GM18502 (cell line): ENCODE measurements around the gene GUCD1.
"Not testable (repeated sequence)": the region's sequence is repeated elsewhere in the genome, so short reads cannot be mapped to it uniquely, and the experiment has no call there.

ENCODE experiments used
- ATAC-seq: cut with Tn5 transposase; IDR thresholded peaks from one replicate; pipeline ENCODE4 v1.9.1; 2021; ENCODE audit warnings: mild to moderate bottlenecking; ENCODE audit not compliant: unreplicated experiment, poor library complexity

Gene GUCD1

DNA sequence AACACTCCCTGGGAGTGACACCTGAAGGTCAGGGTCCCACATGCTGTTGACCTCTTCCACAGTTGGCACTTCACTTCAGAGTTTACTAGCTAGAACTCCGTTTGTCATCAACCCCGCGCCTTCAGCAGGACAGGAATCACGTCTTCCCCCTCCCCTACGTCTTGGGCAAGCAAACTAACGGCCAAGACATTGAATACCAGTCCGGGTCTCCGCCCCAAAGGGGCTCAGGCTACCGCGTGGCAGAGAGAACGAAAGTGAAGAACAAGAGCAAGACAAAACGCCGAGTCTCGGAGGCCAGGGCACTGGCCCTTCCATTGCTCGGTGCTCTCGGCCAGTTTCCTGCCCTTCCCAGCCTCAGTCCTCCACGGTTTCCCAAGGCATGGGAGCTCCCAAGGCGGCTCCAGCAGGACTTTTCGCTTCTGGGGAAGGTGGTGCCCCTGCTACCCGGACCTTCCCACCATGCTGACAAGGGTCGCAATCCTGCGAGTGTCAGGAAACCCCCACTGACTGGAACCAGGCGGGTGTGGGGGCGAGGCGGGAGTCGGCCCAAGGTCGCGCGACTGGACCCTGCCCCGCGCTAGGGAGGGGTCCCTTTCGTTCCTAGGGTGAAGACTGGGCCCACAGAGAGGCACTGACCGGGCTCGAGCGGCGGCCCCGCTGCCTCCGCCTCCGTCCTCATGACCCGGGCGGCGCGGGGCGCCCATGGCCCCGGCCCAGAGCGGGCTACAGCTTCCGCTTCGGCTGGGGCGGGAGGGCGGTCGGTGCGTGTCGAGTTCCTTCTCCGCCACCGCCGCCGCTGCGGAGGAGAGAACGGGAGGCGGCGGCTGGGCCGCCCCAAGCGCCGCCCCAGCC lies at the start of gene GUCD1:
TSS of gene GUCD1 (minus strand) at position 826 of the 852 bp plus-strand sequence. CDS start at position 679, 147 bp downstream.
- peak; percentile 5 for ATAC-seq

DNA sequence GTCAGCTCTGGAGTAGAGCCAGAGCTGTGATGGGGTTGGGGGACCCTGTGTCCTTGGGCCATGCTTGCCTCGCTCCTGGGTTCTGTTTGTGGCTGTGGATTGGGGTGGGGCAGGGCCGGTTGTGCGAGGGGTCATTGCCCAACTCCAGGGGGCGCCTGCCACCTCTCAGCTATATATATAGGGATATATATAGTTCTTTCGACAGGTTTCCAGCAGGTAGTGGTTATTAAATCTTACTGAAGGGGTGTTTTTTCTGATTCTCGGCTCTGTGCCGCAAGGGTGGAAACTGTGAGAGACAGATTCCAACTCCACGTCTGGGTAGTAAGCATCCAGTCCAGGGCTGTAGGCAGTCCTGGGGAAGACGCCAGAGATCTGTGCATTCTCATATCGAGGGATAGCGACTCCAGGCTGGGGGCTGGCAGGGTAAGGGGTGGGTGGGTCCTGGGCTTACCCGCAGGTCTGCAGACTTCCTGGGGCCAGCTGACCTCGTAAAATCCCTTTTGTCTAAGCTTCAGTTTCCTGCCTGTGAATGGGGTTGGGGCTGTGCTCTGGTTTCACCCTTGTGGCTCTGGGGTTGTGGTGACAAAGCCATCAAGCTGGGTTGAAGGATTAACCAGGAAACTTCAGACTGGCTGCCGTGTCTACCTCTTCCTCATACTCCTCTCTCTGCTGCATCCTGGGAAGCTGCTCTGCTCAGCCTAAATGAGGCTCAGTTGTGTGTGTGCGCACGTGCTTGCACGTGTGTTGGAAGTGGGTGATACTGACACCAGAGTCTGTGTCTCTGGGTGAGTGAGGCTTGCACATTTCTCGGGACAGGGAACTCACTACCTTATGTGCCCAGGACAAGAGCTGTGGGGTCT lies 49.1 kb upstream of the GUCD1 start:
- ATAC-seq = not testable (repeated sequence)

DNA sequence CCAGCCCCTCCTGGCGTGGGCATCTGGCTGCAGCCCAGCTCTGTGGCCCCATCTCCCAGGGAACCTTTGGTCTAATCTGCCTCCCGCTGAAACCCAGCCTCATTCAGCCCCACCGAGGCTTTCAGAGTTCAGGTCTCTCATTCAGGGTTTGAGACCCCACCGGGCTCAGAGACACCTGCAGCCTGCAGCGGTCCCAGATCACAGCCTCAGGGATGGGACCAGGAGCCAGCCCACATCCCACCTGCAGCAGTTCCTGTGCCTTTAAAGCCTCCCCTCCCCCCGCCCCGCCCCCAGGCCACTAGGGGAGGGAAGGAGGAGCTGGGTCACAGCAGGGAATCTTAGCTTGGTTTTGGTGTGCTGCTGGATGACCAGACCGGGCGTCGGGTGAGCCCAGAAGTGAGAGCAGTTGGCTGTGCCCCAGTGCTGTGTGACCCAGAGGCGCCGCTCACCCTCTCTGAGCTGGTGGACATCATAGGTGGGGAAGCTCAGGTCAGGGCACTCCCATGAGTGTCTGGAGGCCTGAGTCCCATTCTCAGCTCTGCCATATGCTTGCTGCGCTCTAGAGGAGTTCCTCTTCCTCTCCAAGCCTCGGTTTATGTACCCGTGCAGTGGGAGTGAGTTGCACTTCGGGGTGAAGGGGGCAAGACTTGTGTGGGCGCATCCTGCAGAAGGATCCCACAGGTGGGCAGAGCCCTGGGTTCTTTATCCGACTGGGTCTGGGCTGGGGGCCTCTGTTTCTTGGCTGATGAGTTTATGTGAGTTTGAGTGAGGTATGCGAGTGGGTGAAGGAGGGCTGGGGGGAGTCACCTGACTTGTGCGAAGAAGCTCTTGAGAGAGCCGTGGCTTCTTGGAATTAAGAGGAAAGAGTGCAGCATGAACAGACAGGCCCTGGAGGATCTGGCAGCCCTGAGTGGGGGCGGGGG lies 48.2 kb upstream of the GUCD1 start, which contains the start of gene GGT1:
TSS of gene GGT1 (plus strand) at position 347 of the 923 bp plus-strand sequence. CDS start 7,889 bp downstream, outside the sequence.
- ATAC-seq = not testable (repeated sequence)

DNA sequence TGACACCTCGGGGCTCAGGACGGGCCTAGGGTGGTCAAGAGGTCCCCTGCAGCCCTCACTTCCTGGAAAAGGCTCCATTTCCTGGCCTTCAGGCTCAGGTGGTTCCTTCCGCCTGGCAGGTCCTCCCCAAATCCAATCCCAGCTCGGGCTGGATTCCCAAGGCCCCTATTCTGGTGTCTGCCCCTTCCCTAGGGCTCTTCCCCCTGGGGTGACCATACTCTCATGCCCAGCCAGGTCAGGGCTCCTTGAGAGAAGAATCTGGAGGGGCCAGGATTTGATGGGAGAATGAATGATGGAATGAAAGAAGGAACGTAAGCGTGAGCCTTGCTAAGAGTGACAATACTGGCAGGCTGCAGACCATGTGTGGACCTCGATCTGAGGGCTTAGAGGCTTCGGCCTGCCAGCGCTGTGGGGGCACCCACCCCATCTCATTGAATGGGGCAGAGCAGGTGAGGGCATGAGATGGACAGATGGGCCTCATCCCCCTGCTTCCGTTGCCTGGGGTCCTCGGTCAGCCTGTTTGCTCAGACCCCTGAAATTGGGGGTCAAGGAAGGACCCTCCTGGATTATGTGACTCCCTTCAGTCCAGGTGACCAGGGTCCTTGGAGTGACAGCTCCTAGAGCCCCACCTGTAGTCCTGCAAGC lies 47.3 kb upstream of the GUCD1 start:
- not testable (repeated sequence) for ATAC-seq

- no peak for ATAC-seq
Measured at GRCh38 chr22:24601217-24602104, 46.5 kb upstream of the GUCD1 start.

DNA sequence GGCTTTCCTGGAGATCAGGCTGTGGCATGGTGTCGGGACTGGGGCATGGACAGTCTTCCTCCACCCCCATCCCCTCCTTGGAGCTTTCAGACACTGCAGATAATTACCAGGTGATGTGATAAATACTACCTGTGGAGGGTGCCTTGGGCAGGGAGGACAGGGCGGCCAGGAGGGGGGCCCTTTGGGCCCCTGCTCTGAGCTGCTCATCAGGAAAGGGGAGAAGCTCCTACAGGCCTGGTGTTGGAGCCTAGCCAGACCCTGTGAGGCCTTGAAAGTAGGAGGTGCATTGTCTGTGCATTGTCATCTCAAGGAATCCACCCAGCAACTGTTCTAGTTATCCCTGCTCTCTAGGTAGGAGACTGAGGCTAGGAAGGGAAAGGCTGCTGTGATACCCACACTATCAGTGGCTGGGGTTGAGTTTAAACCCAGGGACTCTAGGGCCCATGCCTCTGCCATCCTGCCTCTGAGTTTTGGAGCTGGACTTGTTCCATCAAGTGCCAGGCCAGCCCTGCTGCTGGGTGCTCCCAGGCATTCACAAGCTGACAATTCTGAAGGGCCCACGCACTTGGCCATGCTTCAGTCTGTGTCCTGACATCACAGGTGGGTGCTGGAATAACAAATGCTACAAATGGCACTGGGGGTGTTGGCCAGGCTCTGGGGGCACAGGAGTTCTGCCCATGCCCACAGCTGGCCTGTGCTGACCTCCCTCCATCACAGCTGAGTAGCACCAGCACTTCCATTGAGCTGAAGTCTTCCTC lies 45.2 kb upstream of the GUCD1 start:
- not testable (repeated sequence) for ATAC-seq

DNA sequence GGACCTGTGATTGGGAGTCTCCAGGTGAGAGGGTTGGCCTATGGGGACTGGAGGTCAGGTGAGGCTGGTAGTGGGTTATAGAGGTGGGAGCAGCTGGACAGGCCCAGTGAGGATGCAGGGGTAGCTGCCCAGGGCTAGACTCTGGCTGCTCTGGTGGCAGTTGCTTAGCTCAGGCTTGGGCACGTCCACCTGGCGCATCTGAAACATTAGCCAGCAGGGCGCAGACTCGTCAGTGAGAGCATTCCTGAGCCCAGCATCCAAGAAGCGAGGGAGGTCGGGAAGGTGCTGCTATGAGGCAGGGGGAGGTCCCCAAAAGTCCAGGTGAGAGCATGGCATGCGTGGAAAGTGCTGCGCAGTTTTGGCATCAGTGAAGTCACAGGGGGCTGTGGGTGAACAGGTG lies 44.6 kb upstream of the GUCD1 start:
- no peak for ATAC-seq

DNA sequence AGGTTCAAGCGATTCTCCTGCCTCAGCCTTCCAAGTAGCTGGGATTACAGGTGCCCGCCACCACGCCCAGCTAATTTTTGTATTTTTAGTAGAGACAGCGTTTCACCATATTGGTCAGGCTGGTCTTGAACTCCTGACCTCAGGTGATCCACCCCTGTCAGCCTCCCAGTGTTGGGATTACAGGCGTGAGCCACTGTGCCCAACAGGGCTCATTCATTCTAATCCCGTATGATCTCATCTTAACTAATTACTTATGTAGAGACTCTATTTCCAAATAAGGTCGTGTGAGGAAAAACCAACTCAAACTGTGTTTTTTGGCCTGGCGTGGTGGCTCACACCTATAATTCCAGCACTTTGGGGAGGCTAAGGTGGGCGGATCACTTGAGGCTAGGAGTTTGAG lies 42.1 kb upstream of the GUCD1 start:
- not testable (repeated sequence) for ATAC-seq

DNA sequence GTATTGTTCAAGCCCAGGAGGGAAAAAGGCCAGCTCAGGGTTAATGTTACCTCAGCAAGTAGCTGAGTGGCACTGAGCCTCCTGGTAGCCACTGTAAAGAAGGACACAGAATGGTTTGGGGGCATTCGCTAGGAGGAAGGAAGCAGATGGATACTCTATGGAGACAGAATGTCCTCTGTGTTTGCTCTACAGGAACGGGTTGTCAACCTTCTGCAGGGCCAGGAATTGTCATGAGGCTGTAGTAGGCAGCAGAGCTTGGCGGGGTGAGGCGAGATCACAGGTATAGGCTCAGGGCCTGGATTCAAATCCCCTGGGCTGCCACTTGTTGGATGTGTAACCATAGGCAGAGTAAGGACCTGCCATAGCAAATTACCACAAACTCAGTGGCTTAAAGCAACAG lies 40.9 kb upstream of the GUCD1 start:
- ATAC-seq = no peak

DNA sequence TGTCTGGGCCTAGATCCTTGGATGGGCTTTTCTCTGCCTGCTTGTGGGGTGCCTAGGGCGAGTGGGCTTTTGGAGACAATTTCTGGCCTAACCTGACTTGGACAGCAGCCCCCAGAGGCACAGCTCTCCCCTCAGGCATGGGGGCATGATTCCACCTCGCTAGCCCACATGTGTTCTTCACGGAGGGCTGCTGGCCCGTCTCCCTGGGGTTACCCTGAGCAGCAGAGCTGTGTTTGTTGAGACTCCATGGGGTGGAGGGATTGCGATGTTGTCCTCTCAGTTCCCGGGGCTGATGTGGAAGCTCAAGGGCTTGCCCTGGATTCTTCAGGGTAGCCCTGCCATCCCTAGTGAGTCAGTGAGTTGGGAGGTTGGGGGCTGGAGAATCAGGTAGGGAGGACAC lies 40.3 kb upstream of the GUCD1 start:
- ATAC-seq = no peak

DNA sequence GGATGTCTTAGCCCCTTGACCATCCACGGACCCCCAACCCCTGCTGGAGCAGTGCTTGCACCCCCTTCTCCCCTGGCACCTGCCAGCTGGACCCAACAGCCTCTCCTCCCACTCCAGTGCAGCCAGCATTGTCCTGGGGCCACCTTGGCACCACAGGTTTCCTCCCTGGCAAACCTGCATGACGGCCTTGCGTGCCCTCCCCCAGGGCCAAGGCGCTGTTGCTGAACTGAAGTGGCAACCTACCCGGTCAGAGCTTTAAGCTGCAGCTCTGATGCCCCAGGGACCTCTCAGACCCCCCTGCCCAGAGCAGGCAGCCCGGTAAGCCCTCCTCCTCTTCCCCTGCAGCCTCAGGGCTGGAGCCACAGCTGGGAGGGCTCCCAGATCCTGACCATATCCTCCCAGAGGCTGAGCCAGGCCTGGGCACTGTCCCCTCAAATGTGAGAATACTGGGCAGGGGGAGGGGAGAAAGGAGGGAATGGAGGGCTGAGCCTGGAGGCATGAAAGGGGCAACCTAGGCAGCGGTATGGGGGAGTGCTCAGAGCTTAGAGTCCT lies 39.7 kb upstream of the GUCD1 start:
- ATAC-seq = no peak

- no peak for ATAC-seq
Measured at GRCh38 chr22:24593836-24594568, 39.1 kb upstream of the GUCD1 start.

GRCh38 chr22:24593559-24593835 lies 38.6 kb upstream of the GUCD1 start:
- not testable (repeated sequence) for ATAC-seq

DNA sequence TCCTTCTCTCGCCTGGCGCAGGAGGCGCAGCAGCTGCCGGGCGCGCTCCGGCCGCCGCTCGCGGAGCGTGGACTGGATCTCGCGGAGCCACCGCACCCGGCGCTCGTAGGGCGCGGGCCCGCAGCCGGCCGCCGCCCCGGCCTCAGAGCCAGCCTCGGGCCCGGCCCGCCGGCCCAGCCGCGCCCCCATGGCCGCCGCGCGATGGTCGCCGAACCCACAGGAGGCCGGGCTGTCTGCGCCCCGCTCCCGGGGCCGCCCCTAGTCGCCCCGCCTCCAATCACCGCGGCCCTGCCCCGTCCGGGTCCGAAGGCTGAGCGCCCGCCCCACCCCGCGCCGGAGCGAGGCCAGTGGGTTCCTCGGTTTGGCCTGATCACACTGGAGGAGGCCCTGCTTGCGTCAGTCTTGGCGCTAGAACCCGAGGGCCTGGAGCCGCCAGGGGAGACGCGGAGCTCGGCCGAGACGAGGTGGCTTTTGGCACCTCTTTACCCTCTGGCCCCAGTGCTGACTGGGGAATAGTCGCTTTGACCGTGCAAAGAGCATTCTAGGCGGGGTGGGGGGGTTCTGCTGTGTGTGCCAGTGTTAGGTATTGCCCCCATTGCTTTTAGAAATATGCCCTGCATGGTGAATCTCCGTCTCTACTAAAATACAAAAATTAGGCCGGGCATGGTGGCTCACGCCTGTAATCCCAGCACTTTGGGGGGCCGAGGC lies 38.1 kb upstream of the GUCD1 start, which contains the start of gene LRRC75B:
TSS of gene LRRC75B (minus strand) at position 223 of the 708 bp plus-strand sequence. CDS start at position 189, 34 bp downstream.
- ATAC-seq = peak; percentile 69

- ATAC-seq = peak; percentile 22
Measured at GRCh38 chr22:24592058-24592850, 37.3 kb upstream of the GUCD1 start.
